ENCODE measurements around the gene ZNF324. TPM values are rescaled to one million over a fixed set of nuclear protein-coding genes. Genes with fewer than 3 reads are reported as not detected.
A peak's percentile ranks its signal among the peaks of the same experiment; 100 is the strongest.
"Not testable (repeated sequence)": the region's sequence is repeated elsewhere in the genome, so short reads cannot be mapped to it uniquely, and the experiment has no call there.

Gene ZNF324
- total RNA-seq, 1 donor from 2014 or later = 14.7 TPM

DNA sequence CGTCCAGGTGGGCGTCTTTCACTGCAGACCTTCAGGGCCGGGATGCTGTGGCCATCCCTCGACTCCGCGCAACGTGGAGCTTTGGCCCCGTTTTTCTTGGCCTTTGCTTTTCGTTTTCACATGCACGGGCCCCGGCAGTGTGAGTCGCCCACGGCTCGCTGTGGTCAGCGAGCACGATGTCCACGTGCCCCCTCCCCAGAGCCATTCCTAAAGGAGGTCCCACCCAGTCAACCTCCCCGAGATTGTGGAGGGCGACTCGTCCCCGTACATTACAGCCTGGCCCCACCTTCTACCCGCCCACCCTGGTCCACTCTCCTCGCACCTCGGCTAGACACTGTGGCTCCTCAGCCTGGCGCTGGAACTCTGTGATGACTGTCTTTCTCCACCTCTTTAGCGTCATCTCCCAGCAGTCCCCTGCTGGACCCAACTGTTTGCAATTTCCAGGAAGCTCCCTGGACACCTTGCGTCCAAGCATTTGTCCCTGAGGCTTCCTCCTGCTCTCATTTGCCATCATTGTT lies 9.7 kb downstream of the ZNF324 start:
- intact Hi-C loops (cut with micrococcal nuclease) = loop anchor here (1.0 to 2.0 kb wide), 8 partner anchors 23 to 171 kb away; partner anchors contain the start of genes CHMP2A, ERVK3-1, ZBTB45 and ZNF324B
- H3K4me3 Mint-ChIP-seq = peak overlapping the region; percentile 93
- H3K27ac Mint-ChIP-seq = peak overlapping the region; percentile 97
- H3K36me3 Mint-ChIP-seq (ENCODE audit: low read depth) = peaks cover 22% of the 10 kb centered on the region
- DNase-seq = no peak
- no peaks in the 10 kb centered on the region for H3K27me3 Mint-ChIP-seq
- peaks cover 19% of the 10 kb centered on the region for H3K4me1 Mint-ChIP-seq
- no peaks in the 10 kb centered on the region for H3K9me3 Mint-ChIP-seq

DNA sequence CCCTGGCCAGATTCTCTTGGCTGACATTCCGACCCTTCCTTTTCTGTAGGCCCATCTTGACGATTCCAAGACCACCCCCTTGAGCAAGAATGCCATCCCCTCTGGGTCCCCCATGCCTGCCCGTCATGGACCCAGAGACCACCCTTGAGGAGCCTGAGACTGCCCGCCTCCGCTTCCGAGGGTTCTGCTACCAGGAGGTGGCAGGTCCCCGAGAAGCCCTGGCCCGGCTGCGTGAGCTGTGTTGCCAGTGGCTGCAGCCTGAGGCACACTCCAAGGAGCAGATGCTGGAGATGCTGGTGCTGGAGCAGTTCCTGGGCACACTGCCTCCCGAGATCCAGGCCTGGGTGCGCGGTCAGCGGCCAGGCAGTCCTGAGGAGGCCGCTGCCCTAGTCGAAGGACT lies 10.2 kb downstream of the ZNF324 start:
- H3K9me3 Mint-ChIP-seq = no peaks in the 10 kb centered on the region
- intact Hi-C loops (cut with micrococcal nuclease) = loop anchor here (2.0 kb wide), 2 partner anchors 68 to 78 kb away; partner anchors contain the start of genes CHMP2A and ZNF584
- H3K4me3 Mint-ChIP-seq = peak overlapping the region; percentile 93
- peaks cover 18% of the 10 kb centered on the region for H3K36me3 Mint-ChIP-seq (ENCODE audit: low read depth)
- DNase-seq = no peak
- H3K4me1 Mint-ChIP-seq = peaks cover 19% of the 10 kb centered on the region
- H3K27ac Mint-ChIP-seq = peak overlapping the region; percentile 97
- H3K27me3 Mint-ChIP-seq = no peaks in the 10 kb centered on the region

DNA sequence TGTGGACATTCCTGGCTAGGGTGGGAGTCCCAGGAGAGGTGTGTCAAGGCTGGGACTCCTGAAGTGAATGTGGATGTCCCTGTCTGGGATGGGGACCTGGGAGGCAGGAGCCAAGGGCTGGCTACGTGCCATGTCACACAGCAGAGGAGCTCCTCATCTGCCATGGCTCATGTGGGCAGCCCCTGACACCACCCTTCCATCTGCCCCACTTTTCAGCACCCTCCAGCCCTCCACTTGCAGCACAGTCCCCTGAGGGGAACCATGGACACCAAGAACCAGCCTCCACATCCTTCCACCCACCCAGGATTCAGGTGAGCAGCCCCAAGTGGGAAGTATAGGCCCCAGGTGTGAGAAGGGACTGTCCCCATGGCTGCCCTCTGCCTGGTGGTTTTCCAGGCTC lies 11.0 kb downstream of the ZNF324 start:
- Mint-ChIP-seq H3K27ac (peak overlapping the region; percentile 34), H3K36me3 (ENCODE audit: low read depth) (peaks cover 18% of the 10 kb centered on the region), H3K4me1 (peaks cover 19% of the 10 kb centered on the region), H3K27me3 (no peaks in the 10 kb centered on the region), H3K9me3 (no peaks in the 10 kb centered on the region), H3K4me3 (peak overlapping the region; percentile 15)
- intact Hi-C loops (cut with micrococcal nuclease) = loop anchor here (2.0 kb wide), 2 partner anchors 69 to 77 kb away; partner anchors contain the start of genes CHMP2A and ZNF584
- DNase-seq = no peak

DNA sequence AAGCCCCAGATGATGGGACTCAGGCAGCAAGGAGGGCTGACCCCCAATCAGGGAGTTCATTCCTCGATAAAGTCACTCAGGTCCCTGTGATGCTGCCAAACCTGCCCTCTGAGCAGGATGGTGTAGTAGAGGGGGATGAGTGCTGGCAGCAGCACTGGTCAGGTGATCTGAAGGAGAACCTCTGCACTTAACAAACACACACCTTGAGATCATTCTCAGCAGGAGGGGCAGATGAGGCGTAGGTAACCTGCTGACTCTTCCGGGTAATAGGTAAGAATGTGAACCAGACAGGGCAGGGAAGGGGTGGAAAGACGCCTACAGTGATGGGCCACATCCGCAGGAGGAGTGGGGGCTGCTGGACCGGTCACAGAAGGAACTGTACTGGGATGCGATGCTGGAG lies 12.4 kb downstream of the ZNF324 start:
- Mint-ChIP-seq H3K4me1 (peaks cover 16% of the 10 kb centered on the region), H3K9me3 (no peaks in the 10 kb centered on the region), H3K36me3 (ENCODE audit: low read depth) (peaks cover 15% of the 10 kb centered on the region), H3K4me3 (no peak overlapping the region), H3K27me3 (no peaks in the 10 kb centered on the region), H3K27ac (peak overlapping the region; percentile 11)
- no peak for DNase-seq
- intact Hi-C loops (cut with micrococcal nuclease) = no loop called here

DNA sequence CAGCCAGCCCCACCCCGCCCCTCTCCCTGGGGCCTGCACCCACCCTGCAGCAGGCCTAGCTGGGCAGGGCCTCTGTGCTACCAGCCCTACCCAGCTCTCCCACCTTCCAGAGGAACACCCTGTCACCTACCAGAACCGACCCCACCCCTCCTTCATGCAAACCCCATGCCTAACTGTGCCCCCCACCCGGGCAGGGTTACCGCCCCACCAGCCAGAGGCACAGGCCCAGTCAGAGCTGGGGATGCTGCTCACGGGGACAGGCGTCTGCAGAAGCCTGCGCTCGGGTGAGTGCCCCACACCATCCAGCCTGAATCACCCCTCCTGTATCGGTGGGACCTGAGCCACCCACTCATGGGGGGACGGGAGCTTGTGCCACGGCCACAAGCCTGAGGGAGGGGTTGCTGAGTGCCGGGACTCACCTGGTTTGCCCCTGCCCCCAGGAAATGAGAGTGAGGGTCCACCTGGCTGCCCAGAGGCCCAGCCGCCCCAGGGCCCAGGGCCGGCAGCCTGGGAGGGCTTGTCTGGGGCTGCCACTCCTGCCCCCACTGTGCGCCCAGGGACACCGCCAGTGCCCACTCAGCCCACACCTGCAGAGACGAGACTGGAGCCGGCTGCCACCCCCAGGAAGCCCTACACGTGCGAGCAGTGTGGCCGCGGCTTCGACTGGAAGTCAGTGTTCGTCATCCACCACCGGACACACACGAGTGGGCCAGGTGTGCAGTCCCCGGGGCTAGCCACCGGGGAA lies 13.0 kb downstream of the ZNF324 start:
- intact Hi-C loops (cut with micrococcal nuclease) = no loop called here
- no peak for DNase-seq
- H3K27ac Mint-ChIP-seq = no peak overlapping the region
- H3K27me3 Mint-ChIP-seq = no peaks in the 10 kb centered on the region
- H3K9me3 Mint-ChIP-seq = no peaks in the 10 kb centered on the region
- H3K36me3 Mint-ChIP-seq (ENCODE audit: low read depth) = peaks cover 13% of the 10 kb centered on the region
- peaks cover 12% of the 10 kb centered on the region for H3K4me1 Mint-ChIP-seq
- H3K4me3 Mint-ChIP-seq = no peak overlapping the region

DNA sequence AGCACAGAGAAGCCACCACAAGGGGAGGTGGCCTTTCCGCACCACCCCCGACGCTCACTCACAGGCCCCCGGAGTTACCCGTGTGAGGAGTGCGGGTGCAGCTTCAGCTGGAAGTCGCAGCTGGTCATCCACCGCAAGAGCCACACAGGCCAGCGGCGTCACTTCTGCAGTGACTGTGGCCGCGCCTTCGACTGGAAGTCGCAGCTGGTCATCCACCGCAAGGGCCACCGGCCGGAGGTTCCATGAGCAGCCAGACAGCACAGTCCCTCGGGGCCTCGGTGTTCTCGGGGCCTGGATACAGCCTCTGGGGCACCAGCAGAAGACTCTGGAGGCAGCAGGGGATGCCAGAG lies 13.6 kb downstream of the ZNF324 start:
- DNase-seq = no peak
- intact Hi-C loops (cut with micrococcal nuclease) = no loop called here
- H3K36me3 Mint-ChIP-seq (ENCODE audit: low read depth) = peaks cover 13% of the 10 kb centered on the region
- no peak overlapping the region for H3K4me3 Mint-ChIP-seq
- H3K27ac Mint-ChIP-seq = no peak overlapping the region
- H3K9me3 Mint-ChIP-seq = no peaks in the 10 kb centered on the region
- peaks cover 8% of the 10 kb centered on the region for H3K4me1 Mint-ChIP-seq
- no peaks in the 10 kb centered on the region for H3K27me3 Mint-ChIP-seq

DNA sequence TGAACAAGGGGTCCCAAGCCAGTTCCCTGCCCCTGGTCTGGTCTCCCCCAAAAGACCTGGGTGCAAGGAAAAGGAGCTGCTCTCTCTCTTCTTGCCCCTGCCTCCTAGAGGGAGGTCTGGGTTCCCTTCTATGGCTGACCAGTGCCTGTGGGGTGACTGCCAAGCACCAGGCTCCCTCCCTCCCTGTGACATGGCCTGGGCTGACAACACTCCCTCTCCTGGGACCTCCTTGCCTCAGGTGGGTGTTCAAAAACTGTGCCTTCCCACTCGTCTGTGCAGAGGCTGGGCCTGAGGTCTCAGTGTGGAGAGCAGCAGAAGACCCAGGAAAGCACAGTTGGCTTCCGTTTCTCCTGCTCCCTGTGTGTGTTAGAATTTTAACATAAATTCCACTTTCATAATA lies 14.0 kb downstream of the ZNF324 start:
- Mint-ChIP-seq H3K9me3 (no peaks in the 10 kb centered on the region), H3K36me3 (ENCODE audit: low read depth) (peaks cover 13% of the 10 kb centered on the region), H3K27ac (no peak overlapping the region), H3K27me3 (no peaks in the 10 kb centered on the region), H3K4me1 (peaks cover 5% of the 10 kb centered on the region), H3K4me3 (no peak overlapping the region)
- no peak for DNase-seq
- intact Hi-C loops (cut with micrococcal nuclease) = no loop called here

DNA sequence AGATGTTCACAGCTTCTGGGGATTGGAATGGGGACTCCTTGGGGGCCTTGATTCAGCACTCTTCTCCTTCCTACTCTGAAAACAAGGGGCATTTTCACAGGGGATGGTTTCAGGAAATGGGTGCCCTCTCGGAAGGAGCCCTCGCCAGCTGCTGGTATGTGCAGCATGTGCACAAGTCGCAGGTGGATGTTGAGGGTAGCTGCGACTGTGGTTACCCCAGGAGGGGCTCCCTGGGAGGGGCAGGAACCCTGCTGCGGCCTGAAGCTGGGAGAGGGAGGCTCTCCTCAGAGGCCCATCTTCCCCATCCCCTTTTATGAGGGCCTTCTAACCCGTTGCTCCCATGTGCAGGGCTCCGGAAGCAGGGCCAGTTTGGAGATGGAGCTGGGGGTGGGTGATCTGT lies 15.5 kb downstream of the ZNF324 start:
- peaks cover 15% of the 10 kb centered on the region for H3K36me3 Mint-ChIP-seq (ENCODE audit: low read depth)
- H3K9me3 Mint-ChIP-seq = no peaks in the 10 kb centered on the region
- no peak overlapping the region for H3K4me3 Mint-ChIP-seq
- no peak overlapping the region for H3K27ac Mint-ChIP-seq
- H3K4me1 Mint-ChIP-seq = no peaks in the 10 kb centered on the region
- intact Hi-C loops (cut with micrococcal nuclease) = no loop called here
- DNase-seq = no peak
- H3K27me3 Mint-ChIP-seq = no peaks in the 10 kb centered on the region

DNA sequence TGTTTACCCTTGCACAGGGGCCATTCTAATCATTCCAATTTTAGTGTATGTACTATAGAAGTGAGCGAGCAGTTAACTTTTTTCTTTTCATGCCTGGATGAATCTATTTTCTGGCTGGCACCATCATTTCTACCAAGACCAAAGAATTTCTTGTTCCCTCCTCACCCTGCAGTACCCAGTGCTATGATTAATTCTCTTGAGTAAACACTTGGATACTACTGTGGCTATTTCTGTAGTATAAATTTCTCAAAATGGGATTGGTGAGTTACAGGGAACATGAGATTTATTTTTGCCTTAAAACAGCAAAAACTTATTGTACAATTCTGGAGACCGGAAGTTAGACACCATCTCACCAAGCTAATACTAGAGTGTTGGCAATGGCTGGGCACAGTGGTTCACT lies 16.9 kb downstream of the ZNF324 start:
- H3K27ac Mint-ChIP-seq = no peak overlapping the region
- peaks cover 15% of the 10 kb centered on the region for H3K36me3 Mint-ChIP-seq (ENCODE audit: low read depth)
- H3K27me3 Mint-ChIP-seq = no peaks in the 10 kb centered on the region
- intact Hi-C loops (cut with micrococcal nuclease) = no loop called here
- no peak overlapping the region for H3K4me3 Mint-ChIP-seq
- no peaks in the 10 kb centered on the region for H3K9me3 Mint-ChIP-seq
- DNase-seq = no peak
- no peaks in the 10 kb centered on the region for H3K4me1 Mint-ChIP-seq

DNA sequence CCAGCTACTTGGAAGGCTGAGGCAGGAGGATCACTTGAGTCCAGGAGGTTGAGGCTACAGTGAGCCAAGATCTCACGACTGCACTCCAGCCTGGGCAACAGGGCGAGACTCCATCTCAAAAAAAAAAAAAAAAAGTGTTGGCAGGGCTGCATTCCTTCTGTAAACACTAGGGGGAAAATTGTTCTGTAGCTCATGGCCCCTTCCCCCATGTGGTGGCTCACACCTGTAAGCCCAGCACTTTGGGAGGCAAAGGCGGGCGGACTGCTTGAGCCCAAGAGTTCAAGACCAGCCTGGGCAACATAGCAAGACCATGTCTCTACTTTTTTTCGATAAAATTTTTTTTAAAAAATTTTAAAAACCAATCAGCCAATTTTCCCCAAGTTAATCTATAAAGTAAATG lies 17.5 kb downstream of the ZNF324 start:
- H3K27ac Mint-ChIP-seq; H3K4me3 Mint-ChIP-seq; intact Hi-C loops (cut with micrococcal nuclease); H3K9me3 Mint-ChIP-seq; H3K4me1 Mint-ChIP-seq; H3K27me3 Mint-ChIP-seq; DNase-seq: not testable (repeated sequence)
- H3K36me3 Mint-ChIP-seq (ENCODE audit: low read depth) = peaks cover 11% of the 10 kb centered on the region

DNA sequence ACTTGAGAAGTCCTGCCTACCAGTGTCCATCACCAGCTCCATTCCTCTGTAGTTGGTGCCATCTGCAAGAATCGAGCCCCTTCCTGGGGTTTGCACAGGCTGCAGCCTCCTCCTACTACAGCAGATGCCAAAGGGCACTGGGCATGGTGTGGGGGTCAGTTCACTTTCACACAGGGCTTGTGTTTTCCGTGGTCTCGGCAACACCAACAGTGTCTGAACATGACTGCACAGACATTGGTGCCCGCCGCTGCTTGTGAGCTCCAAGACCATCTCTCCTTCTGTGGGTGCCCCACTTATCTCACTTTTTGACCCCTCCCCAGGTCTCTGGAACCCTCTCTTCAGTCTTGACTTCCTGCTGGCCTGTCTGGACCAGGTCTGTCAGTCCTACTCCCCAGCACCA lies 24.5 kb downstream of the ZNF324 start:
- H3K27me3 Mint-ChIP-seq = no peaks in the 10 kb centered on the region
- H3K4me1 Mint-ChIP-seq = peaks cover 6% of the 10 kb centered on the region
- intact Hi-C loops (cut with micrococcal nuclease) = no loop called here
- H3K27ac Mint-ChIP-seq = no peak overlapping the region
- no peak for DNase-seq
- H3K4me3 Mint-ChIP-seq = no peak overlapping the region
- H3K36me3 Mint-ChIP-seq (ENCODE audit: low read depth) = peaks cover 10% of the 10 kb centered on the region
- no peaks in the 10 kb centered on the region for H3K9me3 Mint-ChIP-seq

DNA sequence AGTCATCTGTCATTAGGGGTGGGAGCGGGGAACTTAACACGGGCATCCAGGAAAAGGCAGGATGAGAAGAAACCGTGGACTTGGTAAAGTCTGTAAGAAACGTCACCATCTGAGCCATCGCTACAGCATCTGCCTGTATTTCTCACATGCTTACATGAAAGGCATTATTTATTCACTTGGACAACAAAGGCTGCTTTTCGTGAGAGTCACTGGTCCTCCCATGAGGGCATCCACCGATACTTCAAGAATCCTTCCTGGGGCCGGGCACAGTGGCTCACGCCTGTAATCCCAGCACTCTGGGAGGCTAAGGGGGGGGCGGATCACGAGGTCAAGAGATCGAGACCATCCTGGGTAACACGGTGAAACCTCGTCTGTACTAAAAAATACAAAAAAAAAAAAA lies 25.4 kb downstream of the ZNF324 start:
- H3K9me3 Mint-ChIP-seq = no peaks in the 10 kb centered on the region
- intact Hi-C loops (cut with micrococcal nuclease) = no loop called here
- peaks cover 8% of the 10 kb centered on the region for H3K36me3 Mint-ChIP-seq (ENCODE audit: low read depth)
- no peak overlapping the region for H3K27ac Mint-ChIP-seq
- H3K27me3 Mint-ChIP-seq = no peaks in the 10 kb centered on the region
- DNase-seq = no peak
- no peak overlapping the region for H3K4me3 Mint-ChIP-seq
- peaks cover 12% of the 10 kb centered on the region for H3K4me1 Mint-ChIP-seq

DNA sequence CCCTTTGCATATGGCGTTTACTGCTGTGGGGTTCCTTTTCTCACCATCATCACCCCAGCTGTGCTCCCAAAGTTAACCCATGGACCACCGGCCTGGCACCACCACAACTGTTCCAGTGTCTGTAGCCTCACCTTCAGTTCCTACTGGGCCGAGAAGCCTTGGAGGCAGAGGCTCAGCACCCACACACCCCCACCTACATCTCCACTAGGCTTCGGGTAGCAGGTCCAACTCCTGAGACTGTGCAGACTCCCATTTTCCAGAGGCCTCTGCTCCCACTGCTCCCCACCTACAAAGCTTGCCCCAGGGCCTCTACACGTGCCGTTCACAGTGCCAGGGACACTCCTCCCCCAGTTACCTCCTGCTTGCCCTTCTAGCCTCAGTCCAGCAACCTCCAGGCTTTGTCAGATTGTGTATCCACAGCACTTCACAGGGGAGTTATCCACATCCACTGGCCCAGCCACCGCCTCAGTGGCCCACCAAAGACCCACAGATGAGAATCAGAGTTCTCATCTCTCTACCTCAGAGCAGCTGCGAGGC lies 30.8 kb downstream of the ZNF324 start:
- H3K4me1 Mint-ChIP-seq = peaks cover 25% of the 10 kb centered on the region
- no peak for DNase-seq
- intact Hi-C loops (cut with micrococcal nuclease) = no loop called here
- H3K27me3 Mint-ChIP-seq = no peaks in the 10 kb centered on the region
- peaks cover 10% of the 10 kb centered on the region for H3K9me3 Mint-ChIP-seq
- peak overlapping the region; percentile 34 for H3K27ac Mint-ChIP-seq
- H3K36me3 Mint-ChIP-seq (ENCODE audit: low read depth) = no peaks in the 10 kb centered on the region
- peak overlapping the region; percentile 96 for H3K4me3 Mint-ChIP-seq

DNA sequence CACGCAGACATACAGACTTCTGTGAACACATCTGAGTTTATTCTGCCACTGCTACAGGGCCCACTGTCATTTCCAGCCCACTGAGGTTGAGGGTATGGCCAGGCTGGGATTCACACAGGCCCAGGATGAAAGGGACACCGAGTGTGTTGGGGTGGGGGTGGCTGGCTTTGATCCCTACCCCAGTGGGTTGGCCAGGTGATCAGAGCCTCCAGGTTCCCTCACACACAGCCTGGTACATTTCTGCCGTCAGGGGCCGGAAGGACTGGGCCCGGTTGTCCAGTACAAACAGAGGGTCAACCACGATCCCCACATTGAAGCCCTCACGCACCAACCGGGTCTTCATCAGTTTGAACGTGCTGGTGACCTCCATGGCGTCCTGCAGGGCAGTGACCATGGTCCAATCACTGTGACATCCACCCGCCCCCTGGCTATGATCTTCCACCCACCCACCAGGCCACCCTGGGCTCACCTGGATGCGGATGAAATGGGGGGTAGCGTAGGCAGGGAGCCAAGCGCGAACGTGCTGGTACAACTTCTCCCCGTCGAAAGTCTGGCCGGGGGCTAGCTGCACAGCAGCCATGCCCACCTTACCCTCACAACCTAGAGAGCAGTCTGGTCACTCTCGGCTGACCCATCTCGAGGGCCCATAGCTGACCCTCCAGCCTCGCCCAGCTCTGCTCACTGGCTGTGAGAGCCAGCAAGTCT lies 31.6 kb downstream of the ZNF324 start:
- no peaks in the 10 kb centered on the region for H3K36me3 Mint-ChIP-seq (ENCODE audit: low read depth)
- no peak for DNase-seq
- peaks cover 10% of the 10 kb centered on the region for H3K9me3 Mint-ChIP-seq
- peaks cover 25% of the 10 kb centered on the region for H3K4me1 Mint-ChIP-seq
- peak overlapping the region; percentile 96 for H3K4me3 Mint-ChIP-seq
- intact Hi-C loops (cut with micrococcal nuclease) = loop anchor here (1.0 kb wide), 5 partner anchors 9 to 58 kb away; partner anchors contain the start of genes TRIM28, ZNF132 and ZNF446
- H3K27ac Mint-ChIP-seq = peak overlapping the region; percentile 99
- no peaks in the 10 kb centered on the region for H3K27me3 Mint-ChIP-seq
